Muscle layer of duodenum (tissue), 2 donors: ENCODE data around the gene LRIG1.

Experiments
- H3K27ac ChIP-seq: one replicate; pipeline ENCODE4 v1.7.0; 2013; ENCODE audit warnings: mild to moderate bottlenecking, low read length
- H3K27me3 ChIP-seq: one replicate; pipeline ENCODE4 v1.7.0; 2013; ENCODE audit warnings: low read depth, mild to moderate bottlenecking, control low read depth, low read length
- H3K36me3 ChIP-seq, 2 donors: one replicate each; pipeline ENCODE4 v1.7.0; 2013; ENCODE audit warnings: low read length in 2 of 2, control low read depth in 1 of 2, mild to moderate bottlenecking in 1 of 2; ENCODE audit not compliant: insufficient read depth in 2 of 2, control insufficient read depth in 1 of 2
- H3K4me1 ChIP-seq, 2 donors: one replicate each; pipeline ENCODE4 v1.7.0; 2013; ENCODE audit warnings: low read length in 2 of 2, mild to moderate bottlenecking in 2 of 2, control low read depth in 1 of 2, moderate library complexity in 1 of 2; ENCODE audit not compliant: insufficient read depth in 2 of 2, control insufficient read depth in 1 of 2
- H3K4me3 ChIP-seq, 2 donors: one replicate each; pipeline ENCODE4 v1.7.0; 2013; ENCODE audit warnings: low read length in 2 of 2, low read depth in 1 of 2, mild to moderate bottlenecking in 1 of 2
- H3K9me3 ChIP-seq, 2 donors: one replicate each; pipeline ENCODE4 v1.7.0; 2013; ENCODE audit warnings: low read length in 2 of 2, control low read depth in 1 of 2, mild to moderate bottlenecking in 1 of 2; ENCODE audit not compliant: control insufficient read depth in 1 of 2
- donor health status: healthy.

LRIG1 gene

GRCh38 chr3:66532160-66532587, 31.4 kb upstream of the LRIG1 start:
- Histone ChIP-seq H3K4me1 (no peaks in the 10 kb centered on the region), H3K4me3 (no peak overlapping the region), H3K27ac (no peak overlapping the region), H3K27me3 (no peaks in the 10 kb centered on the region), H3K9me3 (no peaks in the 10 kb centered on the region), H3K36me3 (no peaks in the 10 kb centered on the region)

- no peaks in the 10 kb centered on the region for H3K36me3 ChIP-seq
- H3K4me3 ChIP-seq = no peak overlapping the region
- H3K4me1 ChIP-seq = no peaks in the 10 kb centered on the region
- no peaks in the 10 kb centered on the region for H3K9me3 ChIP-seq
- H3K27ac ChIP-seq = no peak overlapping the region
- H3K27me3 ChIP-seq = no peaks in the 10 kb centered on the region
Observed at GRCh38 chr3:66531256-66531655, 30.4 kb upstream of the LRIG1 start.

GRCh38 chr3:66527246-66527645, 26.4 kb upstream of the LRIG1 start:
- H3K4me1 ChIP-seq = no peaks in the 10 kb centered on the region
- H3K27me3 ChIP-seq = no peaks in the 10 kb centered on the region
- no peak overlapping the region for H3K4me3 ChIP-seq
- no peaks in the 10 kb centered on the region for H3K9me3 ChIP-seq
- no peaks in the 10 kb centered on the region for H3K36me3 ChIP-seq
- no peak overlapping the region for H3K27ac ChIP-seq

GRCh38 chr3:66525771-66526170, 24.9 kb upstream of the LRIG1 start:
- H3K27ac ChIP-seq = no peak overlapping the region
- no peak overlapping the region for H3K4me3 ChIP-seq
- H3K36me3 ChIP-seq = no peaks in the 10 kb centered on the region
- no peaks in the 10 kb centered on the region for H3K27me3 ChIP-seq
- no peaks in the 10 kb centered on the region for H3K9me3 ChIP-seq
- H3K4me1 ChIP-seq = no peaks in the 10 kb centered on the region

- Histone ChIP-seq H3K4me3 (no peak overlapping the region), H3K36me3 (no peaks in the 10 kb centered on the region), H3K27me3 (no peaks in the 10 kb centered on the region), H3K4me1 (no peaks in the 10 kb centered on the region), H3K27ac (no peak overlapping the region), H3K9me3 (no peaks in the 10 kb centered on the region)
Observed at GRCh38 chr3:66520724-66521123, 19.9 kb upstream of the LRIG1 start.

GRCh38 chr3:66518644-66519043, 17.8 kb upstream of the LRIG1 start:
- no peaks in the 10 kb centered on the region for H3K4me1 ChIP-seq
- no peak overlapping the region for H3K4me3 ChIP-seq
- H3K27me3 ChIP-seq = no peaks in the 10 kb centered on the region
- no peak overlapping the region for H3K27ac ChIP-seq
- no peaks in the 10 kb centered on the region for H3K36me3 ChIP-seq
- H3K9me3 ChIP-seq = no peaks in the 10 kb centered on the region

DNA sequence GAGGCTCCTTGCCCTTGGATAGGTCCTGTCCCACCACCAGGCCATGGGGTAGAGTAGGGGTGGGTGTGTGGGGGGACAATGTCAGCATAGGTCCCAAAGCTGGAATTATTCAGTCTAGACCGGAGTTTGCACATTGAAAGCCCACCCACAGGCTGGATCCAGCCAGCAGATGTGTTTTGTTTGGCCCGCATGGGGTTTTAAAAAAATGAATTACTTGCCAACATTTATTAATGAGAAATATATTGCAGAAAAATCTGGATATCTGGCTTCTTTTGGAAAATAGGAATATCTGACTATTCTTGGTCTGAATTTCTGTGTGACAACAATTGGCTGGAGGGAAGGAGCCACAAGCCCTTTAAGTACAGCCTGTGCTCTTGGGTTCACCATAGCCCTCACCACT, 17.3 kb upstream of the LRIG1 start:
- H3K4me3 ChIP-seq = no peak overlapping the region
- no peaks in the 10 kb centered on the region for H3K4me1 ChIP-seq
- H3K9me3 ChIP-seq = no peaks in the 10 kb centered on the region
- H3K27me3 ChIP-seq = no peaks in the 10 kb centered on the region
- H3K27ac ChIP-seq = no peak overlapping the region
- H3K36me3 ChIP-seq = no peaks in the 10 kb centered on the region

GRCh38 chr3:66517241-66517640, 16.4 kb upstream of the LRIG1 start:
- no peaks in the 10 kb centered on the region for H3K9me3 ChIP-seq
- H3K27ac ChIP-seq = no peak overlapping the region
- H3K36me3 ChIP-seq = no peaks in the 10 kb centered on the region
- H3K4me1 ChIP-seq = no peaks in the 10 kb centered on the region
- no peaks in the 10 kb centered on the region for H3K27me3 ChIP-seq
- H3K4me3 ChIP-seq = no peak overlapping the region

GRCh38 chr3:66508461-66508860, 7.6 kb upstream of the LRIG1 start:
- no peak overlapping the region for H3K27ac ChIP-seq
- no peaks in the 10 kb centered on the region for H3K36me3 ChIP-seq

GRCh38 chr3:66507423-66508260, 6.8 kb upstream of the LRIG1 start:
- Histone ChIP-seq H3K9me3 (no peaks in the 10 kb centered on the region), H3K4me1 (peaks cover 3 to 8% of the 10 kb centered on the region in 2 donors), H3K4me3 (no peak overlapping the region), H3K36me3 (no peaks in the 10 kb centered on the region), H3K27me3 (no peaks in the 10 kb centered on the region), H3K27ac (no peak overlapping the region)

More at GRCh38 chr3:66508461-66508860, 7.6 kb upstream of the LRIG1 start:
- Histone ChIP-seq H3K9me3 (no peaks in the 10 kb centered on the region), H3K4me1 (peaks cover 1 to 8% of the 10 kb centered on the region in 2 donors), H3K4me3 (no peak overlapping the region), H3K27me3 (no peaks in the 10 kb centered on the region)

- Histone ChIP-seq H3K36me3 (no peaks in the 10 kb centered on the region), H3K4me3 (no peak overlapping the region), H3K4me1 (peaks cover 6 to 8% of the 10 kb centered on the region in 2 donors), H3K27me3 (no peaks in the 10 kb centered on the region), H3K27ac (no peak overlapping the region), H3K9me3 (no peaks in the 10 kb centered on the region)
Observed at GRCh38 chr3:66506154-66506553, 5.3 kb upstream of the LRIG1 start.
